ENCODE data around the gene WDR44.
"Not testable (repeated sequence)": the region's sequence is repeated elsewhere in the genome, so short reads cannot be mapped to it uniquely, and the experiment has no call there.

The WDR44 gene

GRCh38 chrX:118356154-118356701, 10.3 kb downstream of the WDR44 start:
- no peak for DNase-seq (ENCODE audit: low read depth in 2 of 2)

DNA sequence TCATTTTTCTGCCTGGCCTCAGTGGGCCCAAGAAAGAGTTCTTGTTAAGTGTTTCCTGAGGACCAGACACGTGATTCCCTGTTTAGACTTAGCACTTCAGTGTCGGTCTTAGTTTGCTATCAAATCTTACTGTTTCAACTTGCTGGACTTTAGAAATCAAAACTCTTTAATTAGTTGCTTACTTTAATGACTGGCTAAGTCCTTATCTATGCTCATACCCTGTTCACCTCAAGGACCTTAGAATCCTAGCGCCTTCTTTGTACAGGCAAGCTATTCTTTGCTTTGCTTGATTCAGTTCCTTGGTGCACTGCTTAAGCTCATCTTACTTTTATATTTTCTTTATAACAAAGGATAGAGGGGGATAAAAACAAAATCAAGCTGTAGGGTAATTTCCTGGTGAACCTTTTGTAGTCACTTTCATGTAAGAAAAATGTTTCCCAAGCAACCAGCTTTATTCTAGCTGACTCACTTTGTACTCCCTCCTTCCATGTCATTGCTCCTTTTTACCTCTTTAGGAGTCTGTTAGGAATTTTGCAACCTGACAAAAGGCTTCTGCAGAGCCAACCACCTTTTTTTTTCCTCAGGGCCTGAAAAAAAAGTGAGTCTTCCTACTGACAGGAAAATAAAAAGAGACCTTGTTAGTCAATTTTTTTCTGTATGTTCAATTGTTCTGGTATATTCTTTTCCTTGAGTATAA, 14.7 kb downstream of the WDR44 start:
- no peak for DNase-seq (ENCODE audit: low read depth in 2 of 2)

DNA sequence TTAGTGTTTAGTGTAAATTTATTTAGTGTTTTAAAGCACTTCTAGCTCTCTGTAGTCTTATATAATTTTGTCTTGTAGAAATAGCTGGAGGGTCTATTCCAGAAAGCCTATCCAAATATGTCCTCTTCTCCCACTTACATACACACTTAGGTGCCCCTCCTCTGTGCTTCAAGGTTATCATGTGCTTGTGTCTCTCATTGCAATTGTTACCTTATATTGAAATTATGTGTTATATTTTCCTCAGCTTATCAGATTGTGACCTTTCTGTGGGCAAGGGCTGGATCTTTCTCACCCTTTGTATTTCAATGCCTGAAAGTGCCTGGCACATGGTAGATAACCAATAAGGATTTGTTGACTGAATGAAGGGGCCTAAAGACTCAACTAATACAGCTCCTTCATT, 18.4 kb downstream of the WDR44 start:
- DNase-seq (ENCODE audit: low read depth in 2 of 2) = no peak

DNA sequence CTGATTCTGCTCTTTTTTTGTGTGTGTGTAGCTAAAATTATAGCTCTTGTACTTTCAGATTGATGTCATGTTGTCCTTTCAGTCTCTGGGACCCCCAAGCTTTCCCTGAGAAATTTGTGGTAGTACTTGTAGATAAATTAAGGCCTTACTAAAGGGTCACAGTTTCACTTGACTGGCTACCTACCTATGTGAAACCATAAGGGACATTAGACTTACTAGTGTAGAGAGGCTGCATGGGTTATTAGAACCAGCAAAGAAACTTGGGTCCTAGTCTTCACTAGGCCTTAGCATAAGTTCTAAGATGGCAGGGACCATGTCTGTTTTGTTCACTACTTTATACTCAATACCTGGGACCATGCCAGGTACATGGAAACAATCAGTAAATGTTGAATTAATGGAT, 21.4 kb downstream of the WDR44 start:
- no peak for DNase-seq (ENCODE audit: low read depth in 2 of 2)

GRCh38 chrX:118368398-118368797, 22.5 kb downstream of the WDR44 start:
- DNase-seq (ENCODE audit: low read depth in 2 of 2) = no peak

DNA sequence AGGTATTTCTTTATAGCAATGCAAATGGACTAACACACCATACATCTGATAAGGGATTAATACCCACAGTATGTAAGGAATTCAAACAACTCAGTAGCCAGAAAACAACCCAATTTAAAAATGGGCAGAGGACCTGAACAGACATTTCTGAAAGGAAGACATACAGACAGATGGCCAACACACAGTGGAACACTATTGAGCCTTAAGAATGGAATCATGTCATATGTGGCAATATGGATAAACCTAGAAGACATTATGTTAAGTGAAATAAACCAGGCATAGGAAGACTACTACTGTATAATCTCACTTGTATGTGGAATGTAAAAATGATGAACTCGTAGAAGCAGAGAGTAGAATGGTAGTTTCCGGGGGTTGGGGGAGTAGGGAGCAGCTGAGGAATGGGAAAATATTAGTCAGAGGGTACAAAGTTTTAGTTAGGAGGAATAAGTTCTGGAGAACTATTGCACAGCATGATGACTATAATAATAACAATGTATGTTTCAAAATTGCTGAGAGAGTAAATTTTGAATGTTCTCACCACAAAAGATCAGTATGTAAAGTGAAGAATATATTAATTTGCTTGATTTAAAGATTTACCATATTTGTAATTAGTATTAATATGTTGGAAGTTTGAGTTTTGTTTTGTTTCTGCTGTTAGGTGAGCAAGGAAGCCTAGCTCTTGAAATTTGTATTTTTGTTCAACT, 25.2 kb downstream of the WDR44 start:
- no peak for DNase-seq (ENCODE audit: low read depth in 2 of 2)

- no peak for DNase-seq (ENCODE audit: low read depth in 2 of 2)
Observed at GRCh38 chrX:118373538-118373937, 27.6 kb downstream of the WDR44 start.

DNA sequence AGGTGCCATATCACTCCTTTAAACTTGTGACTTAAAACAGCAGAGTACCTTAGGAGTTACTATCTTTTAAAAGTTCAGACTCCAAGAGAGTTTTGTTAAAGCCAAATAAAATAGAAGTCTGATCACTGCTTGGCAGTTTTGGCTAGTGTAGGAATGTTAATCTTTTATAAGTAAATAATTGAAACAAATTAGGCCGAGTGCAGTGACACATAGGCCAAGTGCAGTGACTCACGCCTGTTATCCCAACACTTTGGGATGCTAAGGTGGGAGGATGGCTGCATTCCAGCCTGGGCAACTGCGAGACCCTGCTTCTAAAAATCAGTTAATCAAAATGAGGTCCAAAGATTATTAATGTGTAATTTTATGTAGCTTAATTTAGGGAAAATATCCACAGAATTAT, 37.2 kb downstream of the WDR44 start:
- DNase-seq (ENCODE audit: low read depth in 2 of 2) = no peak

DNA sequence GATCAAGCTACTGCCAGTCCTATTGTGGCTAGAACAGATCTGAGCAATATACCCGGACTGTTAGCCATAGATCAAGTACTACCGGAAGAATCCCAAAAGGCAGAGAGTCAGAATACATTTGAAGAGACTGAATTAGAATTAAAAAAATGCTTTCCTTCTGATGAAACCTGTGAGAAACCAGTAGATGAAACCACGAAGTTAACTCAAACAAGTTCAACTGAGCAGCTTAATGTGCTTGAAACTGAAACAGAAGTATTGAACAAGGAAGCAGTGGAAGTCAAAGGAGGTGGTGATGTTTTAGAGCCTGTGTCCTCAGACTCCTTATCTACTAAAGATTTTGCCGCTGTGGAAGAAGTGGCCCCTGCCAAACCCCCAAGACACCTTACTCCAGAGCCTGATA, 46.8 kb downstream of the WDR44 start:
- no peak for DNase-seq (ENCODE audit: low read depth in 2 of 2)

- DNase-seq (ENCODE audit: low read depth in 2 of 2) = no peak
Observed at GRCh38 chrX:118396113-118396512, 50.2 kb downstream of the WDR44 start.

GRCh38 chrX:118418811-118419251, 72.9 kb downstream of the WDR44 start:
- no peak for DNase-seq (ENCODE audit: low read depth in 2 of 2)

GRCh38 chrX:118420462-118420861, 74.6 kb downstream of the WDR44 start:
- DNase-seq (ENCODE audit: low read depth in 2 of 2) = no peak

GRCh38 chrX:118423558-118423957, 77.7 kb downstream of the WDR44 start:
- DNase-seq (ENCODE audit: low read depth in 2 of 2) = no peak

DNA sequence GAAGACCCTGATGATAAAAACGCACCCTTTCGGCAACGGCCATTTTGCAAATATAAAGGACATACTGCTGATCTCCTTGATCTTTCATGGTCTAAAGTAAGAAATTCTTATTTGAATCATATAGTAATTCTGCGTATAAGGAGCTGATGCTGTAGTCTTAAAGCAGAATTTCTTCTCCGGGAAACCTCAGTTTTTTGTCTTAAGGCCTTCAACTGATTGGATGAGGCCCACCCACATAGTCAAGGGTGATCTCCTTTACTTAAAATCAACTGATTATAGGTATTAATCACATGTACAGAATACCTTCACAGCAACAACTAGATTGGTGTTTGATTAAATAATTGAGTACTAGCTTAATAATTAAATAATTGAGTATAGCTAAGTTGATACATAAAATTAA, 86.9 kb downstream of the WDR44 start:
- DNase-seq (ENCODE audit: low read depth in 2 of 2) = no peak

- DNase-seq (ENCODE audit: low read depth in 2 of 2) = no peak
Observed at GRCh38 chrX:118437283-118437682, 91.4 kb downstream of the WDR44 start.

DNA sequence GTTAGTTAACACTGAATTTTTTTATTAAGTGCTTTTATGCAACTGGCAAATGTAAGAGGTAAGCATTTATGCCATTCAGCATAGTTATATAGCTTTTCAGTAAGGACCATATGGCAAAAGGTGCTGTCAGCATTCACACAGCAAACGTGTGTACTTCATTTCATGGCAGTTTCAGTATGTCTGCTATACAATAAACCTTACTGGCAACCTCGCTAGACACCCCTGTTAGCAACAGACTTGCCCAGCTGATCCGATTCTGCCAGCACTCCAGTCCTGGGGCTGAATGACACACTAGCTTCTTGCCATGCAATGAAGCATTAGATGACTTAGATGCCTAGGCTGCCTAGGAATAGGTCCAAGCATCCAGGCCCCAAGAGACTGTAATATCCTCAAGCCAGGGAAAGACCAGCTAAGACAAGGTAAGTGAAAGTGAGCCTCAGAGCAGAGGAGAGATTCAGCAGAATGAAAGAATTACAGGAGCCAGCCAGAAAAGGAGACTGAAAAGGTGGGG, 102.4 kb downstream of the WDR44 start:
- DNase-seq (ENCODE audit: low read depth in 2 of 2) = no peak

DNA sequence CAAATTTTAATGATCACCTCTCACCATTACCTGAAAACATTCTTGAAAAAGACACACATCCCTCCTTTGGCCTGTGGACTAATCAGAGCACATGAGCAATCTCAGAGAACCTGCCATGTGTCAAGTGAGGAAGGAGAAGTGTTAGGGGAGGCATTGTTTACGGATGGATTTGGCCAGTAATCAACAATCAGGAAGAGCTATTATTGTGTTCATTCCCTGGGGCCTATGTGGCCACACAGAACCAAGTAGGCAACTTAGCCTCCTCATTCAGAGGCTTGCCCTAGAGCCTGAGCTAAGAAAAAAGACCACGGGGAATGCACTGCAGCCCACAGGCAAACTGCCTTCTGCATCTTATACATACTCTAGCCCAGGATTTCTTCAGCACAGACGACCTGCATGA, 109.1 kb downstream of the WDR44 start:
- DNase-seq (ENCODE audit: low read depth in 2 of 2) = no peak

DNA sequence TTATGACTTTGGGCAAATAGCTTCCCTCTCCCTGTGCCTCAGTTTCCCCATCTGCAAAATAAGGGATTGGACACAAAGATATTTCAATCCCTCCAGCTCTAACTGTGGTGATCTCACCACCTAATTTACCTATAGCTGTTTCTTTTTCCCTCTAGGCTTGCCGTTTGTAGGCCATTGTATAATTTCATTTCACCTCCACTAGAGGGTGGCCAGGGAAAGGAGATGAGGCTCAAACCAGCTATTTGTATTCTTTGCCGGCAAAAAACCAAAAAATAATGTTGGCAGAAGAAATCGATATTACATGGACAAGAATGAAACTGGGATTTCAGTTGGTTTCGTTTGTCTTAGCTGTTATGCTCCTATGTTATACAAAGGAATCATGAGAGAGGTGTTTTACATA, 113.6 kb downstream of the WDR44 start:
- peak in 1 of 2 donors; percentile 5 for DNase-seq (ENCODE audit: low read depth in 2 of 2)

GRCh38 chrX:118464501-118464900, 118.6 kb downstream of the WDR44 start:
- no peak for DNase-seq (ENCODE audit: low read depth in 2 of 2)

- DNase-seq (ENCODE audit: low read depth in 2 of 2) = no peak
Observed at GRCh38 chrX:118468122-118468521, 122.2 kb downstream of the WDR44 start.

- DNase-seq (ENCODE audit: low read depth in 2 of 2) = not testable (repeated sequence)
Observed at GRCh38 chrX:118470721-118471347, 124.9 kb downstream of the WDR44 start.

DNA sequence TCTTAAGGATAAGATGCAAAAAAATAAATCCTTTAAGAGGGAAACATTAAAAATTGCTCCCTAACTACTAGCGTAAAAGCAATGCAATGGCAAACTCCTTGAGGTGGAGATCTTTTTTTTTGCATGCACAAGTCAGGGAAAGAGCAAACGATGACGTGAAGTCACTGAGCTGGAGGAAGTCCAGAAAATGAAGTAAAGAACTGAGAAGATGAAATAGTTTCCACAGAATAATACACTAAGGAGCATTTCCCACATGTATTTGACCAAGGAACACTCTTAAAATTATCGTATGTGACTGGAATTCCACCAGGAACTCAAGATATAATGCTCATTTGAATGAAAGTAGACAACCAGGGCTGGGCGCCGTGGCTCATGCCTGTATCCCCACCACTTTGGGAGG, 128.7 kb downstream of the WDR44 start:
- DNase-seq (ENCODE audit: low read depth in 2 of 2) = no peak

- no peak for DNase-seq (ENCODE audit: low read depth in 2 of 2)
Observed at GRCh38 chrX:118475903-118476302, 130.0 kb downstream of the WDR44 start.
